ENCODE data around the gene DBH. TPM values are rescaled to one million over a fixed set of nuclear protein-coding genes. Genes with fewer than 3 reads are reported as not detected.
"Not testable (repeated sequence)": the region's sequence is repeated elsewhere in the genome, so short reads cannot be mapped to it uniquely, and the experiment has no call there.

DBH gene
- total RNA-seq, 1 experiment from 2014 or later: not detected

DNA sequence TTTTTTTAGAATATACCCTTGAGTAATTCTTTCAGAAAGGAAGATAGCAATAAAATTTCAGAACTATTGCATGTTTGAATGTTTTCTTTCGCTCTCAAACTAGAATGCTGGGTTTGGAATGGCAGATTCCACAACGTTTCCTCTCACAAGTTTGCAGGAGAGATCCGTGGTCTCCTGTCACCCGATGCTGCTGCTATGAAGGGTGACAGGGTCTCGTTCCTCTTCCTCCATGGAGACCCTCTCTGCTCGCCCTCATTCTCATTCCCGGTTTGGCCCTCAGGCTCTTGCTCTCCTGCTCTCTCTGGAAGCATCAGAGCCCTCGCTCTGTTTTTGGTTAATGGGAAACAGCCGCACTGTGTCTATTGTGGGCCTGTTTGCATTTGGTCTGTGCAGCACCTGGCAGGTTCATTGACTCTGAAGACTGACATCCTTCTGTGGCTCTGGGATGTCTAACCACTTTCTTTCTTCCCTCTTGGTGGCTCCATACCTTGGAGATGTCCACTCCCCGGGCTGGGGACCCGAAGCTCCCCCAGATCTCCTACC is 14.4 kb upstream of the DBH start:
- DNase-seq (ENCODE audit: unreplicated experiment): no peak
- no peaks in the 10 kb centered on the region for H3K4me1 Mint-ChIP-seq (ENCODE audit: insufficient read depth, unreplicated experiment)
- H3K4me3 Mint-ChIP-seq (ENCODE audit: unreplicated experiment): no peak overlapping the region
- H3K27me3 Mint-ChIP-seq (ENCODE audit: insufficient read depth, unreplicated experiment): peaks cover 92% of the 10 kb centered on the region
- H3K27ac Mint-ChIP-seq (ENCODE audit: low read depth, unreplicated experiment): no peak overlapping the region
- ChIA-PET POLR2A (no interaction called here), CTCF (no interaction called here)
- TF ChIP-seq, protein P1, sequence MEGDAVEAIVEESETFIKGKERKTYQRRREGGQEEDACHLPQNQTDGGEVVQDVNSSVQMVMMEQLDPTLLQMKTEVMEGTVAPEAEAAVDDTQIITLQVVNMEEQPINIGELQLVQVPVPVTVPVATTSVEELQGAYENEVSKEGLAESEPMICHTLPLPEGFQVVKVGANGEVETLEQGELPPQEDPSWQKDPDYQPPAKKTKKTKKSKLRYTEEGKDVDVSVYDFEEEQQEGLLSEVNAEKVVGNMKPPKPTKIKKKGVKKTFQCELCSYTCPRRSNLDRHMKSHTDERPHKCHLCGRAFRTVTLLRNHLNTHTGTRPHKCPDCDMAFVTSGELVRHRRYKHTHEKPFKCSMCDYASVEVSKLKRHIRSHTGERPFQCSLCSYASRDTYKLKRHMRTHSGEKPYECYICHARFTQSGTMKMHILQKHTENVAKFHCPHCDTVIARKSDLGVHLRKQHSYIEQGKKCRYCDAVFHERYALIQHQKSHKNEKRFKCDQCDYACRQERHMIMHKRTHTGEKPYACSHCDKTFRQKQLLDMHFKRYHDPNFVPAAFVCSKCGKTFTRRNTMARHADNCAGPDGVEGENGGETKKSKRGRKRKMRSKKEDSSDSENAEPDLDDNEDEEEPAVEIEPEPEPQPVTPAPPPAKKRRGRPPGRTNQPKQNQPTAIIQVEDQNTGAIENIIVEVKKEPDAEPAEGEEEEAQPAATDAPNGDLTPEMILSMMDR (IDR thresholded peaks at IDR 0.05; ENCODE audit: unreplicated experiment): no peak
- intact Hi-C loops (cut with micrococcal nuclease): no loop called here
- no peaks in the 10 kb centered on the region for H3K9me3 Mint-ChIP-seq (ENCODE audit: unreplicated experiment)
- H3K36me3 Mint-ChIP-seq (ENCODE audit: insufficient read depth, unreplicated experiment): no peaks in the 10 kb centered on the region
- BruUV-seq (replicated peaks): no TSS peak

DNA sequence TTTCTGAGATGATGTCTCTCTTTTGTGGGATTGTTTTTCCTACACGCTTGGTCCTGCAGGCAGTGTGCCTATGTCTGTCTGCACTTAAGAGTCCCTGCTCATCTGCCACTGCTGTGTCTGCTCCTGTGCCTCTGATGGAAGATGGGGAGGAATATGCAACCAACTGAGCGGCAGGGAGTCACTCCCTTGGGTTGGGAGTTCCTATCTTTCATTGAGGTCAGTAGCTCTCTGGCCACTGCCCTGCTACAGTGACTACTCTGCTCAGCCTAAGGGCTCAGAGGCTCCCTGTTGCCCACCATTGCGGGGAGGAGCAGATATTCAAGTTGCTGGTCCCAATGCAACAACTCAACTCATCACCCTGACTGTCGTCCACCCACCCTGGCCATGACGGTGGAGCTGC is 13.6 kb upstream of the DBH start:
- ChIA-PET CTCF (no interaction called here), POLR2A (no interaction called here)
- Mint-ChIP-seq H3K27ac (ENCODE audit: low read depth, unreplicated experiment) (no peak overlapping the region), H3K4me3 (ENCODE audit: unreplicated experiment) (no peak overlapping the region), H3K9me3 (ENCODE audit: unreplicated experiment) (no peaks in the 10 kb centered on the region), H3K4me1 (ENCODE audit: insufficient read depth, unreplicated experiment) (no peaks in the 10 kb centered on the region), H3K27me3 (ENCODE audit: insufficient read depth, unreplicated experiment) (peaks cover 100% of the 10 kb centered on the region), H3K36me3 (ENCODE audit: insufficient read depth, unreplicated experiment) (no peaks in the 10 kb centered on the region)
- TF ChIP-seq, protein P1 (IDR thresholded peaks at IDR 0.05; ENCODE audit: unreplicated experiment): no peak
- no peak for DNase-seq (ENCODE audit: unreplicated experiment)
- intact Hi-C loops (cut with micrococcal nuclease): no loop called here
- BruUV-seq (replicated peaks): no TSS peak

DNA sequence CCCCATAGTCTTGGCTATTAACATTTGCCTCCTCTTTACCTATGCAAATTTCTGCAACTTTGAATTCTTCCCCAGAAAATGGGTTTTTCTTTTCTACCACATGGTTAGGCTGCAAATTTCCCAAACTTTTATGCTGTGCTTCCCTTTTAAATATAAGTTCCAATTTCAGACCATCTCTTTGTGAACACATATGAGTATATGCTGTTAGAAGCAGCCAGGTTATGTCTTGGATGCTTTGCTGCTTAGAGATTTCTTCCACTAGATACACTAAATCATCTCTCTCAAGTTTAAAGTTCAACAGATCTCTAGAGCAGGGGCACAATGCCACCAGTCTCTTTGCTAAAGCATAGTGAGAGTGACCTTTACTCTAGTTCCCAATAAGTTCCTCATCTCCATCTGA is 10.2 kb upstream of the DBH start:
- H3K36me3 Mint-ChIP-seq (ENCODE audit: insufficient read depth, unreplicated experiment); intact Hi-C loops (cut with micrococcal nuclease); POLR2A ChIA-PET; H3K4me3 Mint-ChIP-seq (ENCODE audit: unreplicated experiment); CTCF ChIA-PET; H3K9me3 Mint-ChIP-seq (ENCODE audit: unreplicated experiment); BruUV-seq (replicated peaks); H3K27ac Mint-ChIP-seq (ENCODE audit: low read depth, unreplicated experiment); DNase-seq (ENCODE audit: unreplicated experiment); H3K4me1 Mint-ChIP-seq (ENCODE audit: insufficient read depth, unreplicated experiment): not testable (repeated sequence)
- peaks cover 79% of the 10 kb centered on the region for H3K27me3 Mint-ChIP-seq (ENCODE audit: insufficient read depth, unreplicated experiment)

DNA sequence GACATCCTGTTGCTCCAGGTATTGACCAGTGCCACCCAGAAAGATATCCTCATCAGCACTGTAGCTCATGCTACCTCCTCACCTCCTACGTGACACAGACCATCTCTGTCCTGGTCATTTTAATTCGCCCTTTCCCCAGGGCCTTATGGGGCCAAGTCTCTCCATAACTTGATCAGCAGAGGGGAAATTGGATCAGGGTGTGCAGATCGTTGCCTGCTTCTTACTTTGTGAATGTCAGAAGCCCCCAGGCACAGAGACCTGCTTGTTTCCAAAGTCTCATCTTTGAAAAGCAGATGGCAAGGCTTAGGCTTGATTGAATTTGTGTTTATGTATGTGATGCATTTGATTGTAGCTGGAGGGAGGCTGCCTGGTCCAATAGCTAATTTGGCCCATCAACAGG is 8.8 kb upstream of the DBH start:
- CTCF ChIA-PET: no interaction called here
- no peak for DNase-seq (ENCODE audit: unreplicated experiment)
- TF ChIP-seq, protein P1 (IDR thresholded peaks at IDR 0.05; ENCODE audit: unreplicated experiment): no peak
- Mint-ChIP-seq H3K4me1 (ENCODE audit: insufficient read depth, unreplicated experiment) (no peaks in the 10 kb centered on the region), H3K27me3 (ENCODE audit: insufficient read depth, unreplicated experiment) (peaks cover 66% of the 10 kb centered on the region), H3K9me3 (ENCODE audit: unreplicated experiment) (no peaks in the 10 kb centered on the region), H3K36me3 (ENCODE audit: insufficient read depth, unreplicated experiment) (no peaks in the 10 kb centered on the region), H3K27ac (ENCODE audit: low read depth, unreplicated experiment) (no peak overlapping the region), H3K4me3 (ENCODE audit: unreplicated experiment) (no peak overlapping the region)
- intact Hi-C loops (cut with micrococcal nuclease): no loop called here
- POLR2A ChIA-PET: no interaction called here
- BruUV-seq (replicated peaks): no TSS peak

DNA sequence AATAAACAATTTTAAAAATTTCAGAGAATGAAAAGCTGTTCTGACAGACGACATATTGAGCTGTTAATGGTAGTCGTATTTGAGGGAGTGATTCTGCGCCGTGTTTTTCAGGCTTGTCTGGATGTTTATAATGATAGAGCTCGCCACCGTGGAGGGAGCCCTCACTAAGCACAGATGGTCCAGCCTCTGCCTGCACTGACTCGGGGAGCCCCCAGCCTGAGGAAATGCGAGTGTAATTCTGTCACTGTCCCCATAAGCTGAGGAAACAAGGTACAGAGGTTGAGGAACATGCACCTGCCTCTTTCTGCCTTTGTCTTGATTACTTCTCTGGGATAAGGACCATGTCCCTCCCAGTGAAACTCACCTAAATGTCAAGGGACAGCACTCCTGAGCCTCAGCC is 7.4 kb upstream of the DBH start:
- Mint-ChIP-seq H3K9me3 (ENCODE audit: unreplicated experiment) (no peaks in the 10 kb centered on the region), H3K4me3 (ENCODE audit: unreplicated experiment) (no peak overlapping the region), H3K27me3 (ENCODE audit: insufficient read depth, unreplicated experiment) (peaks cover 52% of the 10 kb centered on the region), H3K27ac (ENCODE audit: low read depth, unreplicated experiment) (no peak overlapping the region), H3K4me1 (ENCODE audit: insufficient read depth, unreplicated experiment) (no peaks in the 10 kb centered on the region), H3K36me3 (ENCODE audit: insufficient read depth, unreplicated experiment) (no peaks in the 10 kb centered on the region)
- CTCF ChIA-PET: no interaction called here
- BruUV-seq (replicated peaks): no TSS peak
- POLR2A ChIA-PET: no interaction called here
- TF ChIP-seq, protein P1 (IDR thresholded peaks at IDR 0.05; ENCODE audit: unreplicated experiment): no peak
- intact Hi-C loops (cut with micrococcal nuclease): no loop called here
- DNase-seq (ENCODE audit: unreplicated experiment): no peak

All from MCF 10A (cell line).